Measurements from ENCODE around the gene OPA3. TPM values are rescaled to one million over a fixed set of nuclear protein-coding genes. Genes with fewer than 3 reads are reported as not detected.
"Not testable (repeated sequence)": the region's sequence is repeated elsewhere in the genome, so short reads cannot be mapped to it uniquely, and the experiment has no call there.

The OPA3 gene
- total RNA-seq = 6.6 TPM

GRCh38 chr19:45584332-45585157, at the start of gene OPA3:
Gene OPA3, minus strand, starts transcription at chr19:45584802. Its CDS starts 38 bp downstream, at chr19:45584764.
- Histone ChIP-seq H3K9me3 (no peaks in the 10 kb centered on the region), H3K27me3 (no peaks in the 10 kb centered on the region), H3K4me1 (peaks cover 15% of the 10 kb centered on the region), H3K4me3 (peak within 1 kb of the TSS; percentile 45 to 64), H3K27ac (peak within 1 kb of the TSS; percentile 97), H3K36me3 (no peaks in the 10 kb centered on the region)
- peak; percentile 99 to 100 for DNase-seq (ENCODE audit: extremely low spot score in 2 of 2)
- peak in 1 of 2 donors; percentile 49 for TF ChIP-seq POLR2A (IDR thresholded peaks at IDR 0.05)
- no peak for TF ChIP-seq CTCF (IDR thresholded peaks at IDR 0.05)
- peak; percentile 89 to 98 for TF ChIP-seq POLR2AphosphoS5 (IDR thresholded peaks at IDR 0.05; ENCODE audit: insufficient read depth in 1 of 2, low read depth in 1 of 2)
- intact Hi-C loops (cut with DNase I) = no loop called here

- DNase-seq (ENCODE audit: extremely low spot score in 2 of 2) = no peak
- H3K4me1 ChIP-seq = peaks cover 11% of the 10 kb centered on the region
- H3K36me3 ChIP-seq = peaks cover 0 to 15% of the 10 kb centered on the region in 2 donors
- no peaks in the 10 kb centered on the region for H3K9me3 ChIP-seq
- H3K4me3 ChIP-seq = no peak overlapping the region
- intact Hi-C loops (cut with DNase I) = no loop called here
- H3K27ac ChIP-seq = peak overlapping the region; percentile 57
- H3K27me3 ChIP-seq = no peaks in the 10 kb centered on the region
- TF ChIP-seq POLR2A (IDR thresholded peaks at IDR 0.05) = no peak
- TF ChIP-seq CTCF (IDR thresholded peaks at IDR 0.05) = no peak
- peak; percentile 51 to 68 for TF ChIP-seq POLR2AphosphoS5 (IDR thresholded peaks at IDR 0.05; ENCODE audit: insufficient read depth in 1 of 2, low read depth in 1 of 2)
Measured at GRCh38 chr19:45632468-45633196, 48.0 kb upstream of the OPA3 start.

GRCh38 chr19:45630463-45630862, 45.9 kb upstream of the OPA3 start:
- H3K36me3 ChIP-seq = peaks cover 0 to 33% of the 10 kb centered on the region in 2 donors
- H3K4me3 ChIP-seq = no peak overlapping the region
- H3K27ac ChIP-seq = peak overlapping the region; percentile 68
- intact Hi-C loops (cut with DNase I) = no loop called here
- no peak for DNase-seq (ENCODE audit: extremely low spot score in 2 of 2)
- no peaks in the 10 kb centered on the region for H3K27me3 ChIP-seq
- H3K9me3 ChIP-seq = no peaks in the 10 kb centered on the region
- TF ChIP-seq POLR2A (IDR thresholded peaks at IDR 0.05) (no peak), POLR2AphosphoS5 (IDR thresholded peaks at IDR 0.05; ENCODE audit: insufficient read depth in 1 of 2, low read depth in 1 of 2) (peak in 1 of 2 donors; percentile 55), CTCF (IDR thresholded peaks at IDR 0.05) (no peak)
- H3K4me1 ChIP-seq = peaks cover 8% of the 10 kb centered on the region

- Histone ChIP-seq H3K27me3 (no peaks in the 10 kb centered on the region), H3K36me3 (peaks cover 0 to 39% of the 10 kb centered on the region in 2 donors), H3K4me1 (peaks cover 8% of the 10 kb centered on the region), H3K4me3 (no peak overlapping the region), H3K27ac (no peak overlapping the region), H3K9me3 (no peaks in the 10 kb centered on the region)
- DNase-seq (ENCODE audit: extremely low spot score in 2 of 2) = no peak
- TF ChIP-seq POLR2A (IDR thresholded peaks at IDR 0.05) = no peak
- TF ChIP-seq CTCF (IDR thresholded peaks at IDR 0.05) = no peak
- no peak for TF ChIP-seq POLR2AphosphoS5 (IDR thresholded peaks at IDR 0.05; ENCODE audit: insufficient read depth in 1 of 2, low read depth in 1 of 2)
- intact Hi-C loops (cut with DNase I) = no loop called here
Measured at GRCh38 chr19:45629704-45630103, 45.1 kb upstream of the OPA3 start.

GRCh38 chr19:45628219-45628618, 43.6 kb upstream of the OPA3 start:
- H3K9me3 ChIP-seq; H3K4me3 ChIP-seq; DNase-seq (ENCODE audit: extremely low spot score in 2 of 2); H3K4me1 ChIP-seq; H3K27ac ChIP-seq; intact Hi-C loops (cut with DNase I); H3K27me3 ChIP-seq: not testable (repeated sequence)
- peaks cover 0 to 39% of the 10 kb centered on the region in 2 donors for H3K36me3 ChIP-seq
